ENCODE data around the gene DGKG.

The DGKG gene

GRCh38 chr3:186236357-186237020, 125.5 kb downstream of the DGKG start:
- no peak for DNase-seq

- no peak for DNase-seq
These were observed 126.5 kb downstream of the DGKG start for GRCh38 chr3:186235554-186235953.

- no peak for DNase-seq
These were observed 127.9 kb downstream of the DGKG start for GRCh38 chr3:186234152-186234551.

GRCh38 chr3:186226482-186226881, 135.6 kb downstream of the DGKG start:
- no peak for DNase-seq

DNA sequence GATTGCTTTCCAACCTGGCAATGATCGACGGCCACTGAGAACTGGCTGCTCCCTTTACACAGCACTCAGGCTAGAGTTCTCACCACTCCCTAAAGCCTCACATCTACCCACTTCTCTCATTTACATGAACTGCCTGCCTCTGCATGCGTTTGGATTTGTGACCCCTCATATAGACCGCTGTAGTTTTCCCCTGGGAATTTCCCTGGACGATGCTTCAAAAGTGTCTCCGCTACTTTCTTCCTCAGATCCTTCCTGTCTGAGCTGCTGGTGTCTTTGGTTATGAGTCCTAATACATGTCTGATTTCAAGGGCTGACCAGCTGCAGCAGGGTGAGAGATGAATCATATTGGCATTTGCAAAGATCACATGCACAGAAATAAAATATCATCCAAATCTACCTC, 136.4 kb downstream of the DGKG start:
- DNase-seq = no peak

GRCh38 chr3:186224041-186224610, 137.9 kb downstream of the DGKG start:
- DNase-seq = no peak

GRCh38 chr3:186223476-186223875, 138.6 kb downstream of the DGKG start:
- no peak for DNase-seq

GRCh38 chr3:186221760-186222378, 140.2 kb downstream of the DGKG start:
- no peak for DNase-seq

DNA sequence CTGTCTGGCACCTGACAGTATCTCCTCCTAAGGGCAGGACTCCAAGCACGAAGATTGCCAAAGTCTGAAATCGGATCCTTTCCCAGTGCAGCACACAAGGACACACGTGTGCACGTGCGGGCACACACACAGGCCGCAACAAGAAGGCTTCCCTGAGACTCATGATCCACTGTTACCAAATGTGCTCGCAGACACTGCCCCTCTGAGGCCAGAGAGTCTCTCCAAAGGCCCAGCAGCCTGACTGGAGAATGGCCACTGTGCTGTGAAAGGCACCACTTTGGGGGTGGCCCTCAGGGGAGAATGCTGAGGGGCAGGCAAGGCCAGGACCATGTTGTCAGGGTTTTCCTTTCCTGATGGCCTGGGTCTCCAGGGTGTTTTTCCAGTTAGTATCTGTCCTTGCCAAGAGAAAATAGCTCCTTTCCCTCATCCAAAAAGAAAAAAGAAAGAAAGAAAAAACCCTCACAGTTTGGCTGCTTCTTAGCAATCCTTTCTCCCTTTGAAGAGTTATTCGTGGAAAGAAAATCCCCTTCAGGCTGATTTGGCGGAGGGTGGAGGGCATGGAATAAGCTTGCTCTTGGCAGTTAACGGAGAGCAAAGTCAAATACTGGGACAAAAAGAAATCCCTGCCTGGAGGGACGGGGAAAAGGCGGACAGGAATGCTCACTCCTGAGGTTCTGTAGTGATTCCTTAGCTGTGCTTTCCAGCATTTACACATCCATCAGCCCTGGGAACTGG, 141.0 kb downstream of the DGKG start:
- DNase-seq = no peak

GRCh38 chr3:186220365-186220764, 141.7 kb downstream of the DGKG start:
- no peak for DNase-seq

DNA sequence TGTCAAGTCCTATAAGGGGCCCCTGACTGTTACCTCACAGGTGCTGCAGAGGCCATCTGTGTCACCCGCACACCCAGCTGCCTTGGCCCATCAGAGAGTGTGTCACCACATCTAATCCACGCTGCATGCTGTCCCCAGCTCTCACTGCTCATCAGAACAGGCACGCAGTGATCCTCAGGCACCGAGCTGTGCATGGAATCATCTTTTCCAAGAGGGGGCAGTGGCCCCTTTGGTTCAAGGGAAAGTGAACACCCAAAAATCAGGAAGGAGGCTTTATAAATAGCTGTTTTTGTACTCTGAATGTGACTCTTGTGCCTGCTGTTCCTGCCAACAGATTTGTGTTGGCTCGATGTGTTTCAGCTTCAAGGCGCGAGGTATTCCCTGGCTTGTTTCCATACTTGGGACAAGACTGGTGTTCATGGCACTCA, 142.8 kb downstream of the DGKG start:
- DNase-seq = no peak

DNA sequence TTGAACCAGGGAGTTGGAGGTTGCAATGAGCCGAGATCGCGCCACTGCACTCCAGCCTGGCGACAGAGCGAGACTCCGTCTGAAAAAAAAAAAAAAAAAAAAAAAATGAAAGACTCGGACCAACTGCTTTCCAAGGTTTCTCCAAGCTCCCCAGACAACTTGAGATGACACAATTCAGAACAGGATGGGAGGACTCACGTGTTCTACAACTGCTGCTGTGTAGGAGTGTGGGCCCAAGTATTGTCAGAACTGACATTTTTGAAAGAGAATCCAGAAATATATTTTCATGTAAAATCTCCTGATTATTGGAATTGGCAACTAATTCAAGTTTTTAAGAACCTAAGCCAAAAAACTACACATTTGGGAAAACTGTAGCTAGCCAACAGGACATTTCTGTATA, 143.6 kb downstream of the DGKG start:
- DNase-seq = no peak

- DNase-seq = peak; percentile 92
These were observed 144.2 kb downstream of the DGKG start for GRCh38 chr3:186217820-186218164.

- DNase-seq = no peak
These were observed 144.9 kb downstream of the DGKG start for GRCh38 chr3:186216900-186217819.

GRCh38 chr3:186214670-186215069, 147.4 kb downstream of the DGKG start:
- no peak for DNase-seq

DNA sequence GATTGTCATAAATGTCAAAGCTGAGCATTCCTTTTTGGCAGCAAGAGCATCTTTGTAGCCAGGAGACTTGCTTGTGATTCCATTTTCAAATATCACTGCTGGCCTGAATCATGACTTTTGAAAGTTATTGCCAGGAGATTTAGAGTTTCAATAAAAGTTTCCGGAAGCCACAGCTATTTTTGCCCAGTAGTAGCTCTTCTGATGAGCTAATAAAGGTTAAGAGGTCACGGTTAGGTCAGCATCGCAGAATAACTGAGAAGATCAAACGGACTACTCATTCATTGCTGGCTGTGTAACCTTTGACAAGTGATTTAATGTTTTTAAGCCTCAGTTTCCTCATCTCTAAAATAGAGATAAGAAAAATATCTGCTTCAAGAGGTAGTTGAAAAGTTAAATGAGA, 148.1 kb downstream of the DGKG start:
- no peak for DNase-seq

DNA sequence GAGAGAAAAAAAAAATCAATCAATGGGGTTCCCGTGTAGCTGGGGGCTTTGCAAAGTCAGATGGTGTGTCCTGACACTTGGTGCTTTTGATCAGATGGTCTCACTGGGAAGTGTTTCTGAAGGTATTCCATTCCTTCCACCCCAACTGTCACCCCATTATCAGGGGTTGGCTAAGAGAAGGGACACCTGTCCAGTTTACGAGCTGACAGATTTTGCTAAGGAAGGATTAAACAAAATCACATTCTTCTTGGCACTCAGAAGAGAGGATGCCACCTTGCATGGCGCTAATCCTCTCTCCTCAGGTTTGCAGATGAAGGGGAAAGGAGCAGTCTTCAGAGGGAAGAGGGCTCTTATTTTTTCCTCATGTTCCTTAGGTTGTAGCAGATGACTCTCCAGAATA, 149.4 kb downstream of the DGKG start:
- DNase-seq = no peak

- DNase-seq = peak; percentile 28
These were observed 151.1 kb downstream of the DGKG start for GRCh38 chr3:186210852-186211500.

- peak; percentile 89 for DNase-seq
These were observed 152.0 kb downstream of the DGKG start for GRCh38 chr3:186209810-186210752.

DNA sequence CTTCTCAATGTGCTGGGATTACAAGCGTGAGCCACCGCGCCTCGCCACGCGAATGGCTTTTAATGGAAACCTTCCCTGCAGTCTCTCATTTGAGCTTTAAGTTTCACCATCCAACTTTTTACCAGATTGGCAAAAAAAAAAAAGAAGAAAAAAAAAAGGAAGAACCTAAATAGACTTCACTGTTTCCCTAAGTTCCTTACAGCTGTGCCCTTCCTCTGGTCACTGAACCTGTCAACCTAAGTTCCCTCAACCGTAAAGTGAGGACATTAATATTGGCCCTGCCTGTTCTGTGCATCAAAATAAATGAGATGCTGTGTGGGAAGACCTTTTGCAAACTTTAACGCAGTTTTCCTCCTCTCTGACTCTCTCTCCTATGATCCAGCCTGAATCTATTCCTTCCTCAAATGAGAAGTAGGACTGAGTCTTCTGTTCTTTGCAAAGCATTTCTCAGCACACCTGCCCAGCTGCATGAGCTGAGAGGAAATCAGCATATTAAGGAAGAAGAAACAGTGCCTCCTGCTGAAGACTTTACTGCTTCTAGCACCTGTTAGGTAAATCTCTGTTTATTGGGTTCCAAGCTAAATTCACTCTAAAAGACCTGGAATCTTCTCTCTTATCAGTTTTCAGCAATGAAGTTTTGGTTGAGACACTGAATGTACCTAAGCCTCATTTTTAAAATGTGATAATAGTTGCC, 153.6 kb downstream of the DGKG start:
- DNase-seq = no peak
